GM12892 (cell line): ENCODE results near the gene DLG1.

Experiments
- POLR2A ChIP-seq: IDR thresholded peaks from 2 replicates; pipeline ENCODE4 v1.6.1; 2011; ENCODE audit warnings: low read depth, low read length, control low read depth
- POLR2AphosphoS5 ChIP-seq: IDR thresholded peaks from 2 replicates; pipeline ENCODE4 v1.6.1; 2011; ENCODE audit warnings: low read depth, low read length, control low read depth
- TAF1 ChIP-seq: IDR thresholded peaks from 2 replicates; pipeline ENCODE4 v1.6.1; 2011; ENCODE audit warnings: low read depth, mild to moderate bottlenecking, control low read depth, low read length, borderline replicate concordance

DNA sequence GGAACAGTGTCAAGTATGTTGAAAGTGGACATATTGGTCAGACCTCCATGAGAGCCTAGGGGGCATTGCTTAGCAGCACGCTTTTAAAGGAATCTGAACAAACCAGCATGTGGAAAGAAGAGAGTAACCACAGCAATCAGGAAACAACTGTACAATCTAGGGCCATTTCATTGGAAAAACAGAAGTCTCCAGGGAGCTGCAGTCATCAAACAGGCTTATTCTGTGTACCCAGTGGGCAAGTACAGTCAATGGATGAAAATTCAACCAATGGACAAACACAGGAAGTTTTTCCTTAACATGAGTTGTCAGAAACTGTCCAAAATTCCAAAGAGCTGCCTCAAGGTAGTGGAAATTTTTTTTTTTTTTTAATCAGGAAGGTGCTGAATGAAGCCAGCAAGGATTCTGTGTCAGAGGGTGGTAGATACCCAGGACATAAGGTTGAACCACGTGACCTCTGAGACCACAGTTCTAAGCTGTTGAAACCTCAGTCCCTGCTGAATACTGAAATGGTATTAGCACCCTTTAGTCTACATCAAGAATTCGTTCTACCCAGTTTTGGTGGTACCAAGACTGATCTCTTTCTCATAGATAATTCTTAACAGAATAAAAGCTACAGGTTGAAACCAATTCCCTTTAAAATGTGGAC, 4.4 kb upstream of the DLG1 start:
- no peak for TF ChIP-seq POLR2A
- no peak for TF ChIP-seq POLR2AphosphoS5
- TF ChIP-seq TAF1: no peak
